CD4-positive, CD25-positive, alpha-beta regulatory T cell (primary cell): ENCODE results near the gene PRDM16. TPM values are rescaled to one million over a fixed set of nuclear protein-coding genes. Genes with fewer than 3 reads are reported as not detected.

Experiments used
- ATAC-seq, 2 donors: fragments of 150-1000 bp; cut with Tn5 transposase; one replicate each; pipeline ENCODE4 v1.10.0; 2021; ENCODE audit warnings: low read depth in 2 of 2, moderate number of reproducible peaks in 2 of 2, moderate library complexity in 1 of 2
- DNase-seq, 3 donors: peaks; one replicate each; pipeline versions ENCODE4 v3.0.0 to v3.0.0-alpha.2; 2012 to 2022; ENCODE audit warnings: mixed read lengths in 1 of 3
- H3K27ac ChIP-seq: one replicate; pipeline ENCODE4 v1.7.0; 2013; ENCODE audit warnings: mild to moderate bottlenecking, low read length; ENCODE audit not compliant: insufficient read depth, poor library complexity, severe bottlenecking
- H3K27me3 ChIP-seq: one replicate; pipeline ENCODE4 v1.7.0; 2013; ENCODE audit warnings: low read length; ENCODE audit not compliant: control insufficient read depth, insufficient read depth
- H3K36me3 ChIP-seq: one replicate; pipeline ENCODE4 v1.7.0; 2013; ENCODE audit warnings: mild to moderate bottlenecking, low read length, moderate library complexity; ENCODE audit not compliant: control insufficient read depth, insufficient read depth
- H3K4me1 ChIP-seq: 2 replicates; pipeline ENCODE4 v1.7.0; 2013; ENCODE audit warnings: mild to moderate bottlenecking, low read length; ENCODE audit not compliant: insufficient read depth, control insufficient read depth, poor library complexity, severe bottlenecking
- H3K4me3 ChIP-seq: one replicate; pipeline ENCODE4 v1.7.0; 2013; ENCODE audit warnings: low read depth, mild to moderate bottlenecking, low read length, moderate library complexity
- H3K9me3 ChIP-seq, 2 experiments: 1 replicate in 1 of 2; 2 replicates in 1 of 2; pipeline ENCODE4 v1.7.0; 2013; ENCODE audit warnings: low read length in 2 of 2, mild to moderate bottlenecking in 1 of 2, moderate library complexity in 1 of 2; ENCODE audit not compliant: control insufficient read depth in 2 of 2
- H3K27ac Mint-ChIP-seq, 3 donors: one replicate each; pipeline ENCODE4 v1.8.0; 2020 to 2022; ENCODE audit warnings: mild to moderate bottlenecking in 3 of 3, mixed read lengths in 3 of 3, moderate library complexity in 2 of 3
- H3K27me3 Mint-ChIP-seq: one replicate; pipeline ENCODE4 v1.8.0; 2022; ENCODE audit warnings: mild to moderate bottlenecking, mixed read lengths
- H3K36me3 Mint-ChIP-seq: one replicate; pipeline ENCODE4 v1.8.0; 2020; ENCODE audit warnings: mixed read lengths
- H3K4me1 Mint-ChIP-seq, 4 donors: one replicate each; pipeline ENCODE4 v1.8.0; 2020 to 2022; ENCODE audit warnings: mixed read lengths in 4 of 4, mild to moderate bottlenecking in 1 of 4
- H3K4me3 Mint-ChIP-seq, 4 donors: one replicate each; pipeline ENCODE4 v1.8.0; 2020 to 2022; ENCODE audit warnings: mild to moderate bottlenecking in 4 of 4, mixed read lengths in 4 of 4, moderate library complexity in 3 of 4
- H3K9me3 Mint-ChIP-seq, 7 donors: one replicate each; pipeline ENCODE4 v1.8.0; 2020 to 2022; ENCODE audit warnings: mixed read lengths in 7 of 7, mild to moderate bottlenecking in 3 of 7, moderate library complexity in 2 of 7
- polyA plus RNA-seq, 4 donors: library from polyadenylated mRNA; unstranded; fragments of 300-500 nt; fragmentation: Illumina TruSeq; gene quantifications; one replicate each; pipeline ENCODE4 v1.2.3, GENCODE V29; 2021
- total RNA-seq: library from RNA; stranded (reverse); gene quantifications from one replicate; pipeline ENCODE4 v1.2.3, GENCODE V29; 2022

The PRDM16 gene
- total and polyA plus RNA-seq, 5 donors from 2014 or later, result 0.27 TPM; not detected in 4

DNA sequence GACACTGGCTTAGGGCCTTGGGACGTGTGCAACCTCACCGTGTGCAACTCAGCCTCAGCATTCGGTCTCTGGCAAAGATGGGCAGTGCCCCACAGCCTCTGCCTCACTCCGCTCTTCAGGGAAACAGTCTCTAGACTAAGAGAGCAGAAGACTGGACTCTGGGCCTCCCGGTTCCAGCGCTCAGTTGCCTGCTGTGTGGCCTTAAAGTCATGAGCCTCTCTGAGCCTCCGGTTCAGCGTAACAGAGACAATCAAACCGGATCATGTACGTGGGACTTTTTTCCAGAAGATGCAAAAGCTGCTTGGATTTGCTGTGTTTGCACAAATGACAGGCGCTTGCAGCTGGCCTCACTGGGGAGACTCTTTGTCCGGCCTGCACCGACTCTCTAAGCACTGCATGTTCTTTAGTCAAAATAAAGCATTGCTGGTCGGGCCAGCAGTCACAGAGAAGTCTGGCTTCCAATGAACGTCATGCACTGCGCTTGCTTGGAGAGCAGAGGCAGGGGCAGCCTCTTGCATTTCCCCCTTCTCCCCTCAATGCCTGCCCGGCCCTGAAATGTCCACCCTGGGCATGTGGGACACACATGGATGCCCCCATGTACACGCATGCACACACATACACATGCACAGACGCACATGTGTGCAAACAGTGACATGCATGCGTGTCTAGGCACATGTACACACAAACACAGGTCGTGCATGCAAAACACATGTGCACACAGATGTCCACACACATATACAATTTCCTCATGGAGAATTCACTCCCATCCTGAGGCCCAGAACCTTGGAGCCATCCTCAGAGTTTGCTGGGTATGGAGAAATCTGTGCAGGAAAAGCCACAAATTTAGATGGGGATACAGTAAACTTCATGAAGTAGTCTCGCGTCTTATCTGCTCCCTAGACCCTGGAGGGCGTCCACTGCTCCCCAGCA is 152.4 kb downstream of the PRDM16 start:
- no peak overlapping the region for H3K4me3 ChIP-seq
- peak overlapping the region in 1 of 3 donors; percentile 32 for H3K27ac Mint-ChIP-seq
- ATAC-seq (no peak), DNase-seq (no peak)
- H3K9me3 Mint-ChIP-seq, result peaks cover 0 to 2% (median 0%) of the 10 kb centered on the region in 7 donors
- no peaks in the 10 kb centered on the region for H3K36me3 Mint-ChIP-seq
- H3K4me3 Mint-ChIP-seq, result no peak overlapping the region
- H3K36me3 ChIP-seq, result no peaks in the 10 kb centered on the region
- H3K27me3 ChIP-seq, result no peaks in the 10 kb centered on the region
- no peaks in the 10 kb centered on the region for H3K27me3 Mint-ChIP-seq
- H3K27ac ChIP-seq, result no peak overlapping the region
- no peaks in the 10 kb centered on the region for H3K4me1 ChIP-seq
- H3K9me3 ChIP-seq, result no peaks in the 10 kb centered on the region
- no peaks in the 10 kb centered on the region for H3K4me1 Mint-ChIP-seq

DNA sequence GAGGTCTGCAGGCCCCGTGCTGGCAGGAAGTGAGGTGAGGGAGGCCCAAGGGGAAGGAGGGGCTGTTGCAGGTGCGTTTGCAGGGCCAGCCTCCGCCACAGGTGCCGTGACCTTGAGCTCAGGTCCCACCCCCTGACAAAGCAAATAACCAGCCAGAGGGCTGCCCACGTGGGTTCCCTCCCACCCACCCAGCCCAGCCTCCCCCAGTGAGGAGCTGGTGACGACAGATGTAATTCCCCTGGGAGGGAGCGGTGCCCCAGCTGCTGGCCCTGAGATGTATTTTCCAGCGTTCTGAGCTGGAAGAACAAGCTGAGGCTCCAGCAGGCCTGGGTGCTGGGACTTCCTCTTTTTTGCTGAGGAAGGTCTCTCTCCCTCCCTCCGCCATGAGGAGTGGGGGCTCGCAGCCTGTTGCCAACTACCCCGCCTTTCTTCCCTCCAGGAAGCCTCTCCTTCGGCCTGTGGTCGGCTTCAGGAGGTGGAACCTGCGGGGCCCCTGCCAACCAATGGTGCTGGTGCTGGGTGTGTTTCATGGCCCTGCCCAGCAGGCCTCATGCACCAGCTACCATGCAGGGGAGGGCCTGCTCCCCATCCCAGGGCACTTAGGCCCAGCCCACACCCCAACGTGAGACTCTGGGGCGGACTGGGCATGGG is 153.2 kb downstream of the PRDM16 start:
- Histone ChIP-seq H3K27me3 (no peaks in the 10 kb centered on the region), H3K4me3 (no peak overlapping the region), H3K36me3 (no peaks in the 10 kb centered on the region), H3K27ac (no peak overlapping the region), H3K9me3 (no peaks in the 10 kb centered on the region), H3K4me1 (no peaks in the 10 kb centered on the region)
- no peak for ATAC-seq
- Mint-ChIP-seq H3K4me1 (no peaks in the 10 kb centered on the region), H3K9me3 (peaks cover 0 to 2% (median 0%) of the 10 kb centered on the region in 7 donors), H3K4me3 (no peak overlapping the region), H3K27me3 (no peaks in the 10 kb centered on the region), H3K27ac (no peak overlapping the region), H3K36me3 (no peaks in the 10 kb centered on the region)
- DNase-seq, result no peak

DNA sequence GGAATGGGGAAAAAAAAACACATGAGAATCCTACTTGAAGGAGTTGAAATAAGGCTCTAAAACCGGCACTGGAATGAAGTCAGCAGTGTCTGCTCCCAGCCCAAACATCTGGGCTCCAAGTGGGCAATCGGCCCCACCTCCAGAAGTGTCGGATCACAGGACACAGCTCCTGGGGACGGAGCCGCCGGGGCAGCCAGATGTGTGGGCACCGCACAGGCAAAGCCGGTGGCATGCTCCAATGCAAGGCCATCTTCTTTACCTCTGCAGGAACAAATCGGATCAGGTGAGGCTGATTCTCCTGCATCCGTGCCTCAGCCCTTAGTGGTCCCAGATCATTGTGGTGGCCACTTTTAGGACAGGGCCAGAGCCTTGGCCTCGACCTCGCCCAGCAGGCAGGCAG is 156.7 kb downstream of the PRDM16 start:
- Mint-ChIP-seq H3K27ac (no peak overlapping the region), H3K9me3 (peaks cover 0 to 2% (median 0%) of the 10 kb centered on the region in 7 donors), H3K36me3 (no peaks in the 10 kb centered on the region), H3K4me1 (no peaks in the 10 kb centered on the region), H3K4me3 (no peak overlapping the region), H3K27me3 (no peaks in the 10 kb centered on the region)
- H3K4me3 ChIP-seq, result no peak overlapping the region
- no peaks in the 10 kb centered on the region for H3K36me3 ChIP-seq
- H3K4me1 ChIP-seq, result no peaks in the 10 kb centered on the region
- no peaks in the 10 kb centered on the region for H3K27me3 ChIP-seq
- H3K9me3 ChIP-seq, result no peaks in the 10 kb centered on the region
- DNase-seq (no peak), ATAC-seq (no peak)
- H3K27ac ChIP-seq, result no peak overlapping the region

DNA sequence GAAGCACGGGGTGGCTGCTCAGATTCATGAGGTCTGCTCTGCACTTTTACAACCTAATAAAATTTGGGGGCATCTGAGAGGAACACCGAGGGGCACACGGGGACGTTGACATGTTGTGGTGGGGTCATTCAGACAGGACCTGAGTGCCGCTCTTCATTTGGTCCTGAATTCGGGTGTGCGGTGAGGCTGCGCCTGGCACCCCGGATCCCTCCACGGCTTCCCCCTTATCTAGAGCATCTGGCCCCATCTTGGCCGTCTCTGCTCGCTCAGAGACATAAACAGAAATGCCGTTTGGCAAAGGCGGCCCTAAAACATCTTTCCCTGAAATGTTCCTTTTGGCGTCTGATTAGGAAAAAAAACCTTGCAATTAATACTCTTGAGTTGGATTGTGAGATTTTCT is 157.2 kb downstream of the PRDM16 start:
- Mint-ChIP-seq H3K4me1 (no peaks in the 10 kb centered on the region), H3K4me3 (no peak overlapping the region), H3K27ac (no peak overlapping the region), H3K36me3 (no peaks in the 10 kb centered on the region), H3K9me3 (peaks cover 0 to 2% (median 0%) of the 10 kb centered on the region in 7 donors), H3K27me3 (no peaks in the 10 kb centered on the region)
- Histone ChIP-seq H3K4me1 (no peaks in the 10 kb centered on the region), H3K27ac (no peak overlapping the region), H3K27me3 (no peaks in the 10 kb centered on the region), H3K4me3 (no peak overlapping the region), H3K36me3 (no peaks in the 10 kb centered on the region), H3K9me3 (no peaks in the 10 kb centered on the region)
- ATAC-seq, result no peak
- DNase-seq, result no peak

- no peaks in the 10 kb centered on the region for H3K9me3 ChIP-seq
- Mint-ChIP-seq H3K27me3 (no peaks in the 10 kb centered on the region), H3K27ac (no peak overlapping the region), H3K36me3 (no peaks in the 10 kb centered on the region), H3K4me3 (no peak overlapping the region), H3K9me3 (peaks cover 0 to 2% (median 0%) of the 10 kb centered on the region in 7 donors), H3K4me1 (no peaks in the 10 kb centered on the region)
- H3K36me3 ChIP-seq, result no peaks in the 10 kb centered on the region
- H3K27ac ChIP-seq, result no peak overlapping the region
- ATAC-seq, result no peak
- H3K4me3 ChIP-seq, result no peak overlapping the region
- H3K27me3 ChIP-seq, result no peaks in the 10 kb centered on the region
- no peak for DNase-seq
- H3K4me1 ChIP-seq, result no peaks in the 10 kb centered on the region
These were observed 157.8 kb downstream of the PRDM16 start for GRCh38 chr1:3226701-3227350.

DNA sequence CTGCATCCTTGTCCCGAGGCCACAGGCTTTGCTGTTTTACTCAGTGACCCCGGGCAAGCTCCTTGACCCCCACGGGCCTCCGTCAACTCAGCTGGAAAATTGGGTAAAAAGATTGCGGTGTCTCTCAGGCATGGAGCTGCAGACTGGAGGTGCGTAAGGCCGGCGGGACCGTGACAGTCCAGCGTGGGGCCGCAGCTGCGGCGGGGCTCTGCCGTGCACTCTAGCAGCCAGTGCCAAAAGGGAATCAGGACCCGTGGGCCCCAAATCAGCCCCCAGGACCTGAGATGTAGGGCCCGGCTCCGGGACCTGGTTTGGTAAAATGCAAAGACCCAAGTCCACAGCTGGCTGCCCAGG is 158.3 kb downstream of the PRDM16 start:
- Histone ChIP-seq H3K4me1 (no peaks in the 10 kb centered on the region), H3K4me3 (no peak overlapping the region), H3K9me3 (no peaks in the 10 kb centered on the region), H3K36me3 (no peaks in the 10 kb centered on the region), H3K27me3 (no peaks in the 10 kb centered on the region), H3K27ac (no peak overlapping the region)
- no peak overlapping the region for H3K27ac Mint-ChIP-seq
- H3K9me3 Mint-ChIP-seq, result peaks cover 0 to 2% (median 0%) of the 10 kb centered on the region in 7 donors
- H3K4me1 Mint-ChIP-seq, result no peaks in the 10 kb centered on the region
- H3K4me3 Mint-ChIP-seq, result no peak overlapping the region
- ATAC-seq, result no peak
- no peaks in the 10 kb centered on the region for H3K36me3 Mint-ChIP-seq
- H3K27me3 Mint-ChIP-seq, result no peaks in the 10 kb centered on the region
- no peak for DNase-seq

GRCh38 chr1:3227893-3228292 is 158.9 kb downstream of the PRDM16 start:
- no peaks in the 10 kb centered on the region for H3K36me3 ChIP-seq
- Mint-ChIP-seq H3K4me1 (no peaks in the 10 kb centered on the region), H3K9me3 (peaks cover 0 to 2% (median 0%) of the 10 kb centered on the region in 7 donors)

More at GRCh38 chr1:3227893-3228292, 158.9 kb downstream of the PRDM16 start:
- Histone ChIP-seq H3K4me3 (no peak overlapping the region), H3K27ac (no peak overlapping the region), H3K4me1 (no peaks in the 10 kb centered on the region), H3K27me3 (no peaks in the 10 kb centered on the region), H3K9me3 (no peaks in the 10 kb centered on the region)
- ATAC-seq (no peak), DNase-seq (no peak)
- Mint-ChIP-seq H3K27me3 (no peaks in the 10 kb centered on the region), H3K36me3 (no peaks in the 10 kb centered on the region), H3K27ac (no peak overlapping the region), H3K4me3 (no peak overlapping the region)
